ENCODE measurements around the gene RUNDC1.

RUNDC1 gene

GRCh38 chr17:43018932-43019331 is 38.6 kb downstream of the RUNDC1 start:
- DNase-seq (ENCODE audit: low read depth in 2 of 2) = no peak

DNA sequence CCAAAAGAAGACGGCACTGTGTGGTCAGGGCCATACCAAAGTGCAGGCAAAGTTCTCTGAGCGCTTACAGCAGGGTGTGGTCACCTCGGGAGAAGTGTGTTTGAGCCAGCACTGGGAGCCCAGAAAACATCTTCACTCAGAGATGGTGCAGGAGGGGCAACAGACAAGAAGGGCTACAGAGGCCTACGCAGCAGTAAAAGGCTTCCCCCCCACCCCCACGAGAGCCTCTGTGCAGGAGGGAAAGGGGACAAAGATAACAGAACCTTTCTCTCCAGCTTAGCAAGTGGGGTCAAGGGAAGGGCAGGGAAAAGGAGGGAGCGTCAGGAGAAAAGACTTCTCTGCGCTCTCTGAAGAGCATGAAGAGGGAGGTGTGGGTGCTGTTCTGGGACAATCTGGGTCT is 39.1 kb downstream of the RUNDC1 start:
- DNase-seq (ENCODE audit: low read depth in 2 of 2) = no peak

- no peak for DNase-seq (ENCODE audit: low read depth in 2 of 2)
These were observed 39.8 kb downstream of the RUNDC1 start for GRCh38 chr17:43020030-43020621.

GRCh38 chr17:43020789-43021740 is 40.7 kb downstream of the RUNDC1 start:
- no peak for DNase-seq (ENCODE audit: low read depth in 2 of 2)

GRCh38 chr17:43021741-43022512 is 41.6 kb downstream of the RUNDC1 start, which contains the start of gene VAT1:
TSS of gene VAT1 (minus strand) at chr17:43022385. CDS start at chr17:43022322, 63 bp downstream.
- peak in 1 of 2 experiments; percentile 63 for DNase-seq (ENCODE audit: low read depth in 2 of 2)

GRCh38 chr17:43024407-43025289 is 44.3 kb downstream of the RUNDC1 start, which contains the start of gene RND2:
TSS of gene RND2 (plus strand) at chr17:43025231. CDS start at chr17:43025348, 117 bp downstream.
- peak; percentile 53 to 75 for DNase-seq (ENCODE audit: low read depth in 2 of 2)

- no peak for DNase-seq (ENCODE audit: low read depth in 2 of 2)
These were observed 44.9 kb downstream of the RUNDC1 start for GRCh38 chr17:43025290-43025657.

- no peak for DNase-seq (ENCODE audit: low read depth in 2 of 2)
These were observed 45.6 kb downstream of the RUNDC1 start for GRCh38 chr17:43025766-43026537.

GRCh38 chr17:43026595-43026994 is 46.2 kb downstream of the RUNDC1 start:
- no peak for DNase-seq (ENCODE audit: low read depth in 2 of 2)

DNA sequence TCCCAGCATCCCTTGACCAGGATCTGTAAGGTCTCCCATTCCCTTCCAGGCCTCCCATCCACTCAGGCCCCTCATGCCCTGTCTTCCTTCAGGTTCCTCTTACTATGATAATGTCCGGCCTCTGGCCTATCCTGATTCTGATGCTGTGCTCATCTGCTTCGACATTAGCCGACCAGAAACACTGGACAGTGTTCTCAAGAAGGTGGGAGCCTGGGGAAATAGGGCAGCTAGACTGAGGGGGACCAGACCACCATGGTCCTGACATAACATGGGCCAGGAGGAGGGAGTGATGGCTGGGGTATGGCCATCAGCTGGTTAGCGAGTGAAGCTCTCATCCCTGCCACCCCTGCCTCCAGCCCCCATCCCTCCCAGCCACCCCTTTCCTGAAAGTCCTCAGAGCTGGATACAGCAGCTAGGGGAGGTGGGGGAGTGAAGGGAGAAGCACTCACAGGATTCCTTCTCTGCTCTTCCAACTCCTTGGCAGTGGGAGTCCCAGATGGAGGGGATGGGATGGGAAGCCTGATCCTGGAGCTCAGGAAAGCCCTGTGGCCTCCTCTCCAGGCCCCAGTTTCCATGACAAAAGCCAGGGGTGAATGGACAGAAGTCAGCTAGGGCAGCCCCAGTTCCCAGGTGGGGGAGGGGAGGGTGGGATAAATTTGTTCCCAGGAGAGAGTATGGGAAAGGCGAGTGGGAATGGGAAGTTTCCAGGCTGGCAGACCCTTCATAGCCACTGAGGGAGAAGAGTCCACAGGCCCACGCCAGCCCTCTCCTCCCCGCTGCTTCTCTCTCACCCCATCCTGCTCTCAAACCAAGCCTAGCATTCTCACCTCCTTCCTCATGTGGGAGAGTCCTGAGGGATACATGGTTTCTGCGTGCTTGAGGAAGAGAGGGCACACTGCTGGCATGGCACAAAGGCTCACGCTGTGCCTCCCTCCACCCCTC is 47.0 kb downstream of the RUNDC1 start:
- DNase-seq (ENCODE audit: low read depth in 2 of 2) = no peak

GRCh38 chr17:43028221-43028861 is 48.0 kb downstream of the RUNDC1 start:
- DNase-seq (ENCODE audit: low read depth in 2 of 2) = no peak

GRCh38 chr17:43030137-43030767 is 49.9 kb downstream of the RUNDC1 start:
- DNase-seq (ENCODE audit: low read depth in 2 of 2) = no peak

GRCh38 chr17:43031666-43032065 is 51.3 kb downstream of the RUNDC1 start:
- DNase-seq (ENCODE audit: low read depth in 2 of 2) = no peak

- DNase-seq (ENCODE audit: low read depth in 2 of 2) = no peak
These were observed 53.9 kb downstream of the RUNDC1 start for GRCh38 chr17:43033948-43034881.

GRCh38 chr17:43034894-43035293 is 54.5 kb downstream of the RUNDC1 start:
- no peak for DNase-seq (ENCODE audit: low read depth in 2 of 2)

GRCh38 chr17:43039646-43040045 is 59.3 kb downstream of the RUNDC1 start:
- DNase-seq (ENCODE audit: low read depth in 2 of 2) = no peak

- no peak for DNase-seq (ENCODE audit: low read depth in 2 of 2)
These were observed 60.3 kb downstream of the RUNDC1 start for GRCh38 chr17:43040655-43041054.

Measured in stimulated activated CD4-positive, alpha-beta T cell treated with anti-CD3 and anti-CD28 coated beads, Interleukin-12 subunit alpha, Interleukin-12 subunit beta, amount 100 ng/mL, for 24 hours (primary cell).